Activated T-cell treated with anti-CD3 and anti-CD28 coated beads, Interleukin-2, amount 50 U/mL, for 72 hours (primary cell): ENCODE data around the gene RASD2. TPM values are rescaled to one million over a fixed set of nuclear protein-coding genes. Genes with fewer than 3 reads are reported as not detected.

Source experiments
- ATAC-seq, 2 donors: fragments of 150-1000 bp; cut with Tn5 transposase; replicated peaks in 1 of 2; 2 replicates each; pipeline ENCODE4 v1.10.0; 2021; ENCODE audit warnings: moderate library complexity in 2 of 2, mild to moderate bottlenecking in 1 of 2
- DNase-seq, 2 donors: peaks; one replicate each; pipeline ENCODE4 v3.0.0; 2021 to 2022; ENCODE audit warnings: mixed read lengths in 1 of 2
- H3K27ac Mint-ChIP-seq: one replicate; pipeline ENCODE4 v1.8.0; 2022; ENCODE audit warnings: mild to moderate bottlenecking, moderate library complexity, mixed read lengths
- H3K27me3 Mint-ChIP-seq: one replicate; pipeline ENCODE4 v1.8.0; 2022; ENCODE audit warnings: low read depth, mixed read lengths
- H3K36me3 Mint-ChIP-seq, 2 donors: one replicate each; pipeline ENCODE4 v1.8.0; 2022; ENCODE audit warnings: mixed read lengths in 2 of 2, mild to moderate bottlenecking in 1 of 2; ENCODE audit not compliant: insufficient read depth in 2 of 2
- H3K4me1 Mint-ChIP-seq: one replicate; pipeline ENCODE4 v1.8.0; 2022; ENCODE audit warnings: low read depth, mixed read lengths
- H3K4me3 Mint-ChIP-seq, 2 donors: one replicate each; pipeline ENCODE4 v1.8.0; 2022; ENCODE audit warnings: mild to moderate bottlenecking in 2 of 2, mixed read lengths in 2 of 2, moderate library complexity in 2 of 2
- H3K9me3 Mint-ChIP-seq, 2 donors: one replicate each; pipeline ENCODE4 v1.8.0; 2022; ENCODE audit warnings: mixed read lengths in 2 of 2
- total RNA-seq, 2 donors: library from RNA; stranded (reverse); gene quantifications; one replicate each; pipeline ENCODE4 v1.2.3, GENCODE V29; 2022

Gene RASD2
- total RNA-seq, 2 donors from 2014 or later, result 0.19 to 0.28 TPM

- Mint-ChIP-seq H3K36me3 (no peaks in the 10 kb centered on the region), H3K9me3 (no peaks in the 10 kb centered on the region), H3K27me3 (no peaks in the 10 kb centered on the region), H3K4me3 (no peak overlapping the region), H3K4me1 (peaks cover 15% of the 10 kb centered on the region), H3K27ac (no peak overlapping the region)
- no peak for ATAC-seq
- no peak for DNase-seq
Measured at GRCh38 chr22:35551549-35552177, 11.0 kb downstream of the RASD2 start.

GRCh38 chr22:35552196-35552842, 11.7 kb downstream of the RASD2 start:
- Mint-ChIP-seq H3K36me3 (no peaks in the 10 kb centered on the region), H3K4me3 (peak overlapping the region in 1 of 2 donors; percentile 52), H3K27ac (no peak overlapping the region), H3K9me3 (no peaks in the 10 kb centered on the region), H3K27me3 (no peaks in the 10 kb centered on the region), H3K4me1 (peaks cover 15% of the 10 kb centered on the region)
- DNase-seq, result peak; percentile 82 to 85
- ATAC-seq, result peak; percentile 95 to 96

GRCh38 chr22:35552846-35553245, 12.2 kb downstream of the RASD2 start:
- ATAC-seq (no peak), DNase-seq (no peak)
- Mint-ChIP-seq H3K4me3 (peak overlapping the region in 1 of 2 donors; percentile 52), H3K4me1 (peaks cover 15% of the 10 kb centered on the region), H3K27me3 (no peaks in the 10 kb centered on the region), H3K27ac (no peak overlapping the region), H3K36me3 (no peaks in the 10 kb centered on the region), H3K9me3 (no peaks in the 10 kb centered on the region)

- DNase-seq, result no peak
- no peak for ATAC-seq
- no peaks in the 10 kb centered on the region for H3K27me3 Mint-ChIP-seq
- H3K36me3 Mint-ChIP-seq, result no peaks in the 10 kb centered on the region
- no peak overlapping the region for H3K27ac Mint-ChIP-seq
- no peaks in the 10 kb centered on the region for H3K9me3 Mint-ChIP-seq
- H3K4me3 Mint-ChIP-seq, result no peak overlapping the region
- peaks cover 15% of the 10 kb centered on the region for H3K4me1 Mint-ChIP-seq
Measured at GRCh38 chr22:35553341-35553740, 12.7 kb downstream of the RASD2 start.

- DNase-seq (no peak), ATAC-seq (no peak)
- H3K4me3 Mint-ChIP-seq, result no peak overlapping the region
- peaks cover 15% of the 10 kb centered on the region for H3K4me1 Mint-ChIP-seq
- H3K9me3 Mint-ChIP-seq, result no peaks in the 10 kb centered on the region
- H3K36me3 Mint-ChIP-seq, result no peaks in the 10 kb centered on the region
- H3K27ac Mint-ChIP-seq, result no peak overlapping the region
- H3K27me3 Mint-ChIP-seq, result no peaks in the 10 kb centered on the region
Measured at GRCh38 chr22:35554297-35554845, 13.7 kb downstream of the RASD2 start.

GRCh38 chr22:35555483-35555890, 14.9 kb downstream of the RASD2 start:
- DNase-seq, result no peak
- H3K4me3 Mint-ChIP-seq, result no peak overlapping the region
- H3K27ac Mint-ChIP-seq, result no peak overlapping the region
- H3K27me3 Mint-ChIP-seq, result peaks cover 7% of the 10 kb centered on the region
- H3K9me3 Mint-ChIP-seq, result no peaks in the 10 kb centered on the region
- no peak for ATAC-seq
- no peaks in the 10 kb centered on the region for H3K36me3 Mint-ChIP-seq
- H3K4me1 Mint-ChIP-seq, result peaks cover 15% of the 10 kb centered on the region

GRCh38 chr22:35555946-35556547, 15.4 kb downstream of the RASD2 start:
- Mint-ChIP-seq H3K4me3 (no peak overlapping the region), H3K9me3 (no peaks in the 10 kb centered on the region), H3K27me3 (peaks cover 13% of the 10 kb centered on the region), H3K4me1 (peaks cover 16% of the 10 kb centered on the region), H3K27ac (no peak overlapping the region), H3K36me3 (no peaks in the 10 kb centered on the region)
- DNase-seq (no peak), ATAC-seq (no peak)

GRCh38 chr22:35556666-35557065, 16.0 kb downstream of the RASD2 start:
- Mint-ChIP-seq H3K36me3 (no peaks in the 10 kb centered on the region), H3K4me1 (peaks cover 22% of the 10 kb centered on the region), H3K27me3 (peaks cover 19% of the 10 kb centered on the region), H3K27ac (no peak overlapping the region), H3K4me3 (no peak overlapping the region), H3K9me3 (no peaks in the 10 kb centered on the region)
- ATAC-seq, result no peak
- no peak for DNase-seq

- H3K4me1 Mint-ChIP-seq, result peaks cover 19% of the 10 kb centered on the region
Measured at GRCh38 chr22:35558031-35558430, 17.4 kb downstream of the RASD2 start.

GRCh38 chr22:35558719-35559118, 18.1 kb downstream of the RASD2 start:
- no peaks in the 10 kb centered on the region for H3K36me3 Mint-ChIP-seq
- H3K27ac Mint-ChIP-seq, result no peak overlapping the region
- H3K4me3 Mint-ChIP-seq, result no peak overlapping the region

More at GRCh38 chr22:35558031-35558430, 17.4 kb downstream of the RASD2 start:
- ATAC-seq, result no peak
- Mint-ChIP-seq H3K27me3 (peaks cover 26% of the 10 kb centered on the region), H3K4me3 (no peak overlapping the region), H3K9me3 (no peaks in the 10 kb centered on the region), H3K36me3 (no peaks in the 10 kb centered on the region), H3K27ac (no peak overlapping the region)
- DNase-seq, result no peak

GRCh38 chr22:35559354-35560005, 18.8 kb downstream of the RASD2 start:
- DNase-seq, result no peak
- H3K9me3 Mint-ChIP-seq, result no peaks in the 10 kb centered on the region
- no peaks in the 10 kb centered on the region for H3K36me3 Mint-ChIP-seq
- no peak overlapping the region for H3K4me3 Mint-ChIP-seq
- H3K27ac Mint-ChIP-seq, result no peak overlapping the region
- peaks cover 26% of the 10 kb centered on the region for H3K27me3 Mint-ChIP-seq
- peaks cover 13% of the 10 kb centered on the region for H3K4me1 Mint-ChIP-seq
- no peak for ATAC-seq

More at GRCh38 chr22:35558719-35559118, 18.1 kb downstream of the RASD2 start:
- no peak for DNase-seq
- Mint-ChIP-seq H3K9me3 (no peaks in the 10 kb centered on the region), H3K4me1 (peaks cover 13% of the 10 kb centered on the region), H3K27me3 (peaks cover 26% of the 10 kb centered on the region)
- ATAC-seq, result no peak

GRCh38 chr22:35560366-35560765, 19.7 kb downstream of the RASD2 start:
- H3K27me3 Mint-ChIP-seq, result peaks cover 31% of the 10 kb centered on the region
- ATAC-seq (no peak), DNase-seq (no peak)
- no peak overlapping the region for H3K27ac Mint-ChIP-seq
- no peaks in the 10 kb centered on the region for H3K9me3 Mint-ChIP-seq
- no peak overlapping the region for H3K4me3 Mint-ChIP-seq
- no peaks in the 10 kb centered on the region for H3K36me3 Mint-ChIP-seq
- H3K4me1 Mint-ChIP-seq, result peaks cover 13% of the 10 kb centered on the region

- DNase-seq, result no peak
- H3K27ac Mint-ChIP-seq, result no peak overlapping the region
- H3K36me3 Mint-ChIP-seq, result no peaks in the 10 kb centered on the region
- no peak overlapping the region for H3K4me3 Mint-ChIP-seq
- H3K27me3 Mint-ChIP-seq, result peaks cover 31% of the 10 kb centered on the region
- no peak for ATAC-seq
- H3K4me1 Mint-ChIP-seq, result peaks cover 13% of the 10 kb centered on the region
- no peaks in the 10 kb centered on the region for H3K9me3 Mint-ChIP-seq
Measured at GRCh38 chr22:35560824-35561223, 20.2 kb downstream of the RASD2 start.
